SK-N-SH (cell line): ENCODE measurements around the gene ADAMTS7. TPM values are rescaled to one million over a fixed set of nuclear protein-coding genes. Genes with fewer than 3 reads are reported as not detected.
"Not testable (repeated sequence)": the region's sequence is repeated elsewhere in the genome, so short reads cannot be mapped to it uniquely, and the experiment has no call there.

ENCODE experiments used
- CTCF ChIA-PET: fragments of 300-600, 350-600 bp; formaldehyde crosslinking; extraction: SDS; loops from one replicate; lab custom pipeline; 2021; lab: Yijun Ruan, JAX
- POLR2A ChIA-PET: fragments of 350-600 bp; sonication (Branson Sonifier 250); formaldehyde crosslinking; extraction: SDS; loops from one replicate; lab custom pipeline; 2020; ENCODE audit warnings: antibody characterized with exemption, inconsistent platforms; lab: Yijun Ruan, JAX
- DNase-seq: peaks from one replicate; pipeline ENCODE4 v3.0.0; 2012
- H2AFZ ChIP-seq: fragments of 200-600 bp; sonication (generic); 2 replicates; pipeline ENCODE4 v1.8.1; 2016; ENCODE audit warnings: antibody characterized with exemption, mild to moderate bottlenecking, low read depth
- H3F3A ChIP-seq: fragments of 200-600 bp; sonication (generic); replicated peaks from 2 replicates; pipeline ENCODE3; 2016; ENCODE audit warnings: antibody characterized with exemption, mild to moderate bottlenecking; ENCODE audit not compliant: insufficient read depth
- H3K27ac ChIP-seq, 2 experiments: fragments of 200-500 bp in 1 of 2; fragments of 200-600 bp in 1 of 2; sonication (Bioruptor generic) in 1 of 2; sonication (generic), shearing (Covaris generic) in 1 of 2; 2 replicates each; pipeline versions ENCODE4 v1.5.1 to v1.6.1; 2014 to 2016; ENCODE audit warnings: low read depth in 2 of 2, inconsistent platforms in 1 of 2, low read length in 1 of 2, mild to moderate bottlenecking in 1 of 2, mixed read lengths in 1 of 2
- H3K27me3 ChIP-seq: fragments of 200-600 bp; sonication (generic), shearing (Covaris generic); 2 replicates; pipeline ENCODE4 v1.6.1; 2016; ENCODE audit warnings: mixed run types; ENCODE audit not compliant: insufficient read depth
- H3K36me3 ChIP-seq, 2 experiments: fragments of 200-500 bp in 1 of 2; fragments of 200-600 bp in 1 of 2; sonication (Bioruptor generic) in 1 of 2; sonication (generic) in 1 of 2; replicated peaks in 1 of 2; 2 replicates each; pipeline versions ENCODE3 to v1.5.1; 2014 to 2016; ENCODE audit warnings: low read length in 1 of 2, mild to moderate bottlenecking in 1 of 2; ENCODE audit not compliant: insufficient read depth in 2 of 2, control insufficient read depth in 1 of 2
- H3K4me1 ChIP-seq, 2 experiments: fragments of 200-500 bp in 1 of 2; fragments of 200-600 bp in 1 of 2; sonication (Bioruptor generic) in 1 of 2; sonication (generic), shearing (Covaris generic) in 1 of 2; 2 replicates each; pipeline versions ENCODE4 v1.5.1 to v1.6.1; 2014 to 2016; ENCODE audit warnings: low read depth in 1 of 2, low read length in 1 of 2, mixed run types in 1 of 2; ENCODE audit not compliant: insufficient read depth in 2 of 2, control insufficient read depth in 1 of 2
- H3K4me2 ChIP-seq: fragments of 200-600 bp; sonication (generic), shearing (Covaris generic); 2 replicates; pipeline ENCODE4 v1.6.1; 2017; ENCODE audit warnings: mixed run types
- H3K4me3 ChIP-seq, 2 experiments: fragments of 200-500 bp in 1 of 2; fragments of 200-600 bp in 1 of 2; sonication (Bioruptor generic) in 1 of 2; sonication (generic), shearing (Covaris generic) in 1 of 2; 2 replicates each; pipeline versions ENCODE4 v1.5.1 to v1.8.1; 2014 to 2016; ENCODE audit warnings: low read depth in 2 of 2, inconsistent platforms in 1 of 2, low read length in 1 of 2, mild to moderate bottlenecking in 1 of 2, mixed read lengths in 1 of 2, moderate library complexity in 1 of 2
- H3K79me2 ChIP-seq: fragments of 200-600 bp; sonication (generic); 2 replicates; pipeline ENCODE4 v1.8.1; 2017; ENCODE audit warnings: mild to moderate bottlenecking; ENCODE audit not compliant: insufficient read depth
- H3K9ac ChIP-seq: fragments of 200-600 bp; sonication (generic); 2 replicates; pipeline ENCODE4 v1.6.1; 2017; ENCODE audit warnings: mixed run types
- H3K9me2 ChIP-seq: fragments of 200-600 bp; sonication (generic); 2 replicates; pipeline ENCODE4 v1.6.1; 2017; ENCODE audit warnings: mixed run types
- H3K9me3 ChIP-seq: fragments of 200-600 bp; sonication (generic); 2 replicates; pipeline ENCODE4 v1.6.1; 2017; ENCODE audit warnings: mixed run types, mild to moderate bottlenecking, moderate library complexity
- H4K20me1 ChIP-seq: fragments of 200-600 bp; sonication (generic); 2 replicates; pipeline ENCODE4 v1.6.1; 2017; ENCODE audit warnings: mild to moderate bottlenecking, mixed run types; ENCODE audit not compliant: insufficient read depth
- EZH2phosphoT487 ChIP-seq: fragments of 200-600 bp; sonication (generic); IDR thresholded peaks from 2 replicates; pipeline ENCODE4 v1.6.1; 2017; ENCODE audit warnings: low read depth, mixed run types, mild to moderate bottlenecking, antibody characterized with exemption, moderate library complexity, borderline replicate concordance
- FOSL2 ChIP-seq: IDR thresholded peaks from 2 replicates; pipeline ENCODE4 v1.4.0; 2012; ENCODE audit warnings: low read depth, mild to moderate bottlenecking, moderate library complexity, borderline replicate concordance
- FOXJ3 ChIP-seq: sonication (generic); formaldehyde crosslinking; IDR thresholded peaks from 2 replicates; pipeline ENCODE4 v1.5.1; 2020; ENCODE audit warnings: mild to moderate bottlenecking, missing genetic modification reagents
- GABPA ChIP-seq: IDR thresholded peaks from 2 replicates; pipeline ENCODE4 v1.4.0; 2012; ENCODE audit warnings: low read depth, mild to moderate bottlenecking
- GATA2 ChIP-seq: sonication (generic); formaldehyde crosslinking; IDR thresholded peaks from 2 replicates; pipeline ENCODE4 v1.5.0; 2020; ENCODE audit warnings: mild to moderate bottlenecking, missing genetic modification reagents
- JUND ChIP-seq: IDR thresholded peaks from 2 replicates; pipeline ENCODE4 v1.4.0; 2012
- MXI1 ChIP-seq: IDR thresholded peaks from 2 replicates; pipeline ENCODE4 v1.6.1; 2012; ENCODE audit warnings: mild to moderate bottlenecking, low read depth, low read length, improper control_type of control experiment
- NFIC ChIP-seq: IDR thresholded peaks from 2 replicates; pipeline ENCODE4 v1.4.0; 2012; ENCODE audit warnings: borderline replicate concordance
- RAD21 ChIP-seq: IDR thresholded peaks from 2 replicates; pipeline ENCODE4 v1.6.1; 2012; ENCODE audit warnings: mild to moderate bottlenecking, low read length
- SIN3A ChIP-seq: IDR thresholded peaks from 2 replicates; pipeline ENCODE4 v1.6.1; 2012; ENCODE audit warnings: low read depth, mild to moderate bottlenecking, low read length, moderate library complexity, borderline replicate concordance
- TAF1 ChIP-seq: IDR thresholded peaks from 2 replicates; pipeline ENCODE4 v1.6.1; 2012; ENCODE audit warnings: low read depth, mild to moderate bottlenecking, low read length, moderate library complexity, borderline replicate concordance
- TCF12 ChIP-seq: IDR thresholded peaks from 2 replicates; pipeline ENCODE4 v1.4.0; 2012
- USF1 ChIP-seq: IDR thresholded peaks from 2 replicates; pipeline ENCODE4 v1.4.0; 2012; ENCODE audit warnings: low read depth, borderline replicate concordance
- WGBS: methylation state at CpG from one replicate; pipeline ENCODE4 v1.1.6; 2017; ENCODE audit warnings: low lambda C conversion rate; 5-methylcytosine and 5-hydroxymethylcytosine counted together
- polyA plus RNA-seq, 3 experiments: library from polyadenylated mRNA; depleted of rRNA; stranded (reverse); fragments of >200 nt; gene quantifications; 2 replicates each; pipeline ENCODE4 v1.2.3, GENCODE V29; 2012

Gene ADAMTS7
- polyA plus RNA-seq, 1 of the 3 experiments (the other 2 are of a cell fraction) = 17.9 TPM

GRCh38 chr15:78727561-78727960, 83.7 kb downstream of the ADAMTS7 start (continued):
- TF ChIP-seq FOXJ3 (no peak), NFIC (no peak)
- TF ChIP-seq, all 33 proteins: peak for 0

GRCh38 chr15:78726870-78727551, 84.3 kb downstream of the ADAMTS7 start:
- Histone ChIP-seq H3K79me2 (no peaks in the 10 kb centered on the region), H3K27me3 (no peaks in the 10 kb centered on the region), H3K9ac (no peak overlapping the region), H3K4me1 (no peaks in the 10 kb centered on the region), H3K4me3 (no peak overlapping the region), H3K9me3 (no peaks in the 10 kb centered on the region), H3K27ac (no peak overlapping the region), H3K36me3 (no peaks in the 10 kb centered on the region)
- CTCF ChIA-PET = interaction anchor here (0.9 to 1.2 kb wide), 3 partner anchors 17 to 88 kb away, joined by 3 to 5 read pairs (median 4); no protein-coding TSS in a partner anchor
- TF ChIP-seq NFIC = no peak
- TF ChIP-seq JUND = no peak
- TF ChIP-seq RAD21 = no peak
- no peak for TF ChIP-seq TCF12
- TF ChIP-seq GATA2 (CRISPR knock-in tag) = no peak
- TF ChIP-seq USF1 = no peak
- TF ChIP-seq MXI1 = no peak
- TF ChIP-seq FOSL2 = no peak
- TF ChIP-seq SIN3A = no peak
- TF ChIP-seq TAF1 = no peak
- no peak for TF ChIP-seq GABPA
- no peak for TF ChIP-seq EZH2phosphoT487
- TF ChIP-seq, all 33 proteins: peak for 0
- no peak overlapping the region for H2AFZ ChIP-seq
- POLR2A ChIA-PET = no interaction called here
- no peaks in the 10 kb centered on the region for H3K9me2 ChIP-seq
- no peaks in the 10 kb centered on the region for H3F3A ChIP-seq
- peak; percentile 55 for DNase-seq
- WGBS = 85% methylated on average over 12 of the region's 14 CpGs
- no peak overlapping the region for H3K4me2 ChIP-seq
- H4K20me1 ChIP-seq = no peaks in the 10 kb centered on the region

GRCh38 chr15:78719819-78720450, 91.3 kb downstream of the ADAMTS7 start:
- CTCF ChIA-PET, H3K36me3 ChIP-seq, H3K27ac ChIP-seq, H2AFZ ChIP-seq, H3K27me3 ChIP-seq, H3K4me2 ChIP-seq, H3K4me3 ChIP-seq, H3K79me2 ChIP-seq, H3K9me3 ChIP-seq, H4K20me1 ChIP-seq, DNase-seq, H3K9ac ChIP-seq, POLR2A ChIA-PET, H3K9me2 ChIP-seq, H3K4me1 ChIP-seq, H3F3A ChIP-seq: not testable (repeated sequence)
- 57% methylated on average over 21 of the region's 21 CpGs for WGBS
